ENCODE results near the gene DBNL.

The DBNL gene

DNA sequence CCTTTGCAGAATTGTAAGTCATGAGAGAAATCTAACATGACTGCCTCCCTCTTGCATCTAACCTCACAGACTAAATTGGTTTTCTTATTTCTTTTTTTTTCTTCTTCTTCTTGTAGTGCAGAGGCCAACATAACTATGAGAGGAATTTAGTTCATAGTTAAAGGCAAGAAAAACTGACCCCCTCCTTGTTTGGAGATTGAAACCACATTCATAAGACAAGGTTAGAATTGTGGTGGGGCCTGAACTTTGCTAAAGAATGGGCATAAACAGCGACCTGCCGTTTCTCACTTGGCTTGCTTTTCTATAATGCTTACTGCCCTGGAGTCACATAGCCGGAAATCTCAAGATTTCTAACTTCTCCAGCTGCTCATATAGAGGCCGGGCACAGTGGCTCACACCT is 40.2 kb downstream of the DBNL start:
- H3K4me3 Mint-ChIP-seq: no peak overlapping the region
- no peaks in the 10 kb centered on the region for H3K9me3 Mint-ChIP-seq

DNA sequence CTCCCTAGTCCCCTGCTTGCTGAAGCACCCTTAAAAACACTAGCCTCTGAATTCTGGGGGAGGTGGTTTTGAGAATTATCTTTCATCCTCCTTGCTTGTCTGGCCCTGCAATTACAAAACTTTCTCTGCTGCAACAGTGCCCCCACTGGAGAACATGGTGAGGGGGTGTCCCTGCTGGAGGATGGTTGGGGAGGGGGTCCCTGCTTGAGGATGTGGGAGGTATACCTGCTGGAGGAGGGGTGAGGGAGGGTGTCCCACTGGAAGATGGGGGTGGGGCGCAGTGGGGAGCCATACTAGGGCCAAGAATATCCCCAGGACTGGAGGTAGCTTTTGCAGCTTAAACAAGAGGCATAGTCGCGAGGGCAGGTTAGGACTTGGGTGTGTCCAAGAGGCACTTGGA is 41.0 kb downstream of the DBNL start:
- H3K4me3 Mint-ChIP-seq: no peak overlapping the region
- H3K27me3 Mint-ChIP-seq: no peaks in the 10 kb centered on the region
- H3K9me3 Mint-ChIP-seq: no peaks in the 10 kb centered on the region
- no peak overlapping the region for H3K27ac Mint-ChIP-seq
- peaks cover 9 to 14% of the 10 kb centered on the region in 2 donors for H3K36me3 Mint-ChIP-seq
- ATAC-seq (replicated peaks) (no peak), DNase-seq (no peak)
- H3K4me1 Mint-ChIP-seq: peaks cover 20 to 40% of the 10 kb centered on the region in 2 donors

More for the DNA sequence above, 40.2 kb downstream of the DBNL start:
- DNase-seq (no peak), ATAC-seq (replicated peaks) (no peak)
- Mint-ChIP-seq H3K27me3 (no peaks in the 10 kb centered on the region), H3K4me1 (peaks cover 23 to 49% of the 10 kb centered on the region in 2 donors), H3K36me3 (peaks cover 9 to 14% of the 10 kb centered on the region in 2 donors), H3K27ac (no peak overlapping the region)

DNA sequence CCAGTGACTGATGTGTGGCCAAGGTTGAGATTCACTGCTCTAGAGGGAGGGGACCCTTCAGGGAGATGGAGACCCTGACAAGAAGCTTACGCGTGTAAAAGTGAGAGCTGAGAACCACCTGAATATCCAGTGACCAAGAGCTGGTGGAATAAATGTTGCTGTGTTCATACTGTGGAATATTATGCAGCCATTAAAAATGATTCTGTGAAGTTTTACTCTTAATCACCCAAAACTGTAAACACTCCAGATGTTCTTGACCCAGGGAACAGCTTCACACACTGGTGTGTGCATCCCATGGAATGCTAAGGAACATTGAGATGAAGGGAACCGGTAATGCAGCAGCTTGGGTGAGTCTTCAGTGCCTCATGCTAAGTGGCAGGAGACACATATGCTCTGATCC is 42.1 kb downstream of the DBNL start:
- H3K4me3 Mint-ChIP-seq: no peak overlapping the region
- H3K4me1 Mint-ChIP-seq: peaks cover 12 to 29% of the 10 kb centered on the region in 2 donors
- no peak overlapping the region for H3K27ac Mint-ChIP-seq
- no peak for DNase-seq
- peaks cover 0 to 4% of the 10 kb centered on the region in 2 donors for H3K36me3 Mint-ChIP-seq
- no peaks in the 10 kb centered on the region for H3K27me3 Mint-ChIP-seq
- no peak for ATAC-seq (replicated peaks)
- H3K9me3 Mint-ChIP-seq: no peaks in the 10 kb centered on the region

DNA sequence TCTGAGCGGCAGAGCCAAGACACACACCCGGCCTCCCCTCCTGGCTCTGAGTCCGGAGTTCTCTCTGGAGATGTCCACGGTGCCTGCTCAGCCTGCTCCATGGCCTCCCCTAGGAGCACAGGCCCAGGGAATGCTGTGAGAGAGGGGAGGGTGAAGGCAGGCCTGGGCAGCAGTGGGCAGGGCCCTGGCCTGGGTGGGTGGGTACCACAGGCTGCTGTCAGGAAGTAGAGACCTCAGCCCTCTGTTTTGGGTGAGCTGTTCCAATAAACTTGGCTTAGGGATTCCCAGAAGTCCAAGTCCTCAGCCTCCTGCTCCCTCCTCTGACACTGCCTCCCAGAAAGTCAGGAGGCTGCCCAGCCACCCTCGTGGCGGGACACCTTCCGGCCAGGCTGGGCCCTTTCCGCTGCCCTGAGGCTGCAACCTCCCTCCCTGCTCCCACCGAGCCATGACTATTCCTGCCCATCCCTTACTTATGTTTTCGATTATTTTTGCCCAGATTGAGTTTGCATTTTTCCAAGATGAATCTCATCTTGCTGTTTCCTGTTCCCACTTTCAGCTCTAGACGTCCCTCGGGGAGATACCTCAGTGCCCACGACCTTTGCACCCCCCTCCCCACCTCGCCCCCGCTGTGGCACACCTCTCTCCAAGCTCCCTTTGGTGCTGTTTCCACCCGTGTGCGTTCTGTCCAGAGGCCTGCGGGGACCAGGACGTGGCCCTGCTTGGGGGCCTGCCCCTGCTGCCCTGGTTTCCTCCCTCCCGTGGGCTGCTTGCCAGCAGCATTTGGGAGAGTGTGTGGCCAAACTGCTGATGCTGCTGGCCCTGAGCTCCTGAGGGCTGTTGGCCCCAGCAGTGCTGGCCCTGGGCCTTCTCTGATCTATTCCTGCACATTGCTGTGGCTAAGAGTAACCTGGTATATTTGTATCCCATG is 43.7 kb downstream of the DBNL start:
- Mint-ChIP-seq H3K27me3 (no peaks in the 10 kb centered on the region), H3K36me3 (no peaks in the 10 kb centered on the region), H3K4me1 (peaks cover 16 to 22% of the 10 kb centered on the region in 2 donors), H3K9me3 (no peaks in the 10 kb centered on the region), H3K27ac (no peak overlapping the region), H3K4me3 (no peak overlapping the region)
- DNase-seq (no peak), ATAC-seq (replicated peaks) (no peak)

DNA sequence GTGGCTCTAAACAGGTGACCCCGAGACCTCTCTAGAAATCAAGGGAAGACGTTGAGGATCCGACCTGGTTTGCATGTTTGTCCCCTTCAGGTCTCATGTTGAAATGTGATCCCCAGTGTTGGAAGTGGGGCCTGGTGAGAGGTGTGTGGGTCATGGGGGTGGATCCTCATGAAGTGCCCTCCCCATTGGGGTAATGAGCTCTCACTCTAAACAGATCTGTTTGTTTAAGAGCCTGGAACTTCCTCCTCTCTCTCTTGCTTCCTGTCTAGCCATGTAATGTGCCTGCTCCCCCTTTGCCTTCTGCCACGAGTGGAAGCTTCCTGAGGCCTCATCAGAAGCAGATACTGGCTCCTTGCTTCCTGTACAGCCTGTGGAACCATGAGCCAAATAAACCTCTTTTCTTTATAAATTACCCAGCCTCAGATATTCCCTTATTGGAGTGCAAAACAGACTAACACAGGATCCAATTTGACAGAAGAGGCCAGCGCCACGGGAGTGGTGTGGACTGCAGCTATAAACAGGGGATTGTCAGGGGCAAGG is 48.7 kb downstream of the DBNL start:
- Mint-ChIP-seq H3K27me3 (no peaks in the 10 kb centered on the region), H3K4me1 (peaks cover 33 to 50% of the 10 kb centered on the region in 2 donors), H3K36me3 (no peaks in the 10 kb centered on the region), H3K4me3 (no peak overlapping the region), H3K27ac (no peak overlapping the region), H3K9me3 (no peaks in the 10 kb centered on the region)
- ATAC-seq (replicated peaks): no peak
- DNase-seq: no peak

DNA sequence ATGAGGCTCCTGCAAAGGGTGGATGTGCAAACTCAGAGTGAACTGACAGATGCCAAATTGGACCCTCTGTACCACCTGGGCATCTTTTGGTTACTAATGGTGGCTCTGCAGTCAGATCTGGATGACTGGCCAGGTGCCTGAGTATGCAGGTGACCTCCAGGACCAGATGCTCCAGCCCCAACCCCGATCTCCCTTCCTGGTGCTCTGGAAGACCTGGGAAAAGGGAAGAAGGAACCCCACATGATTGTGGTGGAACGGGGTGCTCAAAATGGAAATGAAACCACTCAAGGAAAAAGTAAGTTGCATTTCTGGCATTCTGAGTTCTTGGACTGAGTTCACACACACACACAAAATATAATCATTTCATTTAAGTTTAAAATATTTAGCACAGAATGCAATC is 49.9 kb downstream of the DBNL start:
- Mint-ChIP-seq H3K9me3 (no peaks in the 10 kb centered on the region), H3K27me3 (no peaks in the 10 kb centered on the region), H3K4me3 (no peak overlapping the region), H3K4me1 (peaks cover 28 to 44% of the 10 kb centered on the region in 2 donors), H3K36me3 (no peaks in the 10 kb centered on the region), H3K27ac (no peak overlapping the region)
- no peak for DNase-seq
- ATAC-seq (replicated peaks): no peak

DNA sequence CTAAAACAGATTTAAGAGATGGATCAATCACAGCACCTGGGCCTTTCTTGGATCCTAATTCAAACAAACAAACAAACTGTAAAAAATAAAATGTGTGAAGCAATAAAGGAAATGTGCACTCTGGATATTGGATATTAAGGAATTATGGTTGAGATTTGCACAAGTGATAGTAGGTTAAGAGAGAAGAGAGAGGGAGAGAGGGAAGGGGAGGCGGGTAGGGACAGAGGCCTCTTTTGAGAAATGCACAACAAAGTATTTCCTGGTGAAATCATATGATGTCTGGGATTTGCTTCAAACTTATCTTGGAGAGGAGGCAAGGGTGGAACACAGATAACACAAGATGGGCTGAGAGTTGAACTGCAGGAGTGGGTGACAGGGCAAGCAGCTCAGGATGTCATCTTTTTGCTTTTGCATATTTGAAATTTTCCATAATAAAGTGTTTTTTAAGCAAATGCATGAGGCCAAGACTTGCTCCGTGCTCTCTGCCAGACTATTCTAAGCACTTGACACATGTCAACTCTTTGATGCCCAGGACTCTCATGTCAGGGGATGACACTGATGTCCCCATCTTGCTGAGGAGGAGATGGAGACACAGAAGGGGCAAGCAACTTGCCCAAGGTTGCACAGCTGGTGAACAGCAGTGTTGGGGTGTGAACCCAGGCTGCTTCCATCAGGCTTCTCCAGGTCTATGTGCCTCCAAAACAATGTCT is 50.5 kb downstream of the DBNL start:
- Mint-ChIP-seq H3K4me1 (peaks cover 28 to 50% of the 10 kb centered on the region in 2 donors), H3K27ac (no peak overlapping the region)

DNA sequence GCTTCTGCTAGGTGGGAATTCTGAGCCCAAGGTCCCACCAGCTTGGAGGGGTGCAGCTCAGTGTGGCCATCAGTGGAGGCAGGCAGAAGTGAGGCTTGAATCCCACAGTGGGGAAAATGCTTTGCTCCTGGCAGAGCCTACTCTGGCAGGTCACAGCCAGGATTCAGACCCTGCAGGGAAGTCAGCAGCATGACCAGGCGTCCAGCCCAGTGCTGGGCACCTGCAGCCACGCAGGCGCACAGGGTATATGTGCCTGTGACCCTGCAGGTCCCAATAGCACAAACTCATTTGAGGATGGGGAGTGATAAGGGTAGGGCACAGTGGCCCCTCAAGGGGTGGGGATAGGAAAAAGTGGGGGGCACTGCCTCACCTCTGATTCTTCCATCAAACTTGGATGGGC is 51.3 kb downstream of the DBNL start:
- no peak overlapping the region for H3K4me3 Mint-ChIP-seq
- H3K4me1 Mint-ChIP-seq: peaks cover 36 to 57% of the 10 kb centered on the region in 2 donors
- no peaks in the 10 kb centered on the region for H3K36me3 Mint-ChIP-seq
- H3K9me3 Mint-ChIP-seq: no peaks in the 10 kb centered on the region
- ATAC-seq (replicated peaks): no peak
- no peaks in the 10 kb centered on the region for H3K27me3 Mint-ChIP-seq
- H3K27ac Mint-ChIP-seq: peak overlapping the region; percentile 22
- DNase-seq: no peak

More for the DNA sequence above, 50.5 kb downstream of the DBNL start:
- H3K36me3 Mint-ChIP-seq: no peaks in the 10 kb centered on the region
- no peaks in the 10 kb centered on the region for H3K9me3 Mint-ChIP-seq
- H3K4me3 Mint-ChIP-seq: no peak overlapping the region
- DNase-seq (no peak), ATAC-seq (replicated peaks) (no peak)
- no peaks in the 10 kb centered on the region for H3K27me3 Mint-ChIP-seq

DNA sequence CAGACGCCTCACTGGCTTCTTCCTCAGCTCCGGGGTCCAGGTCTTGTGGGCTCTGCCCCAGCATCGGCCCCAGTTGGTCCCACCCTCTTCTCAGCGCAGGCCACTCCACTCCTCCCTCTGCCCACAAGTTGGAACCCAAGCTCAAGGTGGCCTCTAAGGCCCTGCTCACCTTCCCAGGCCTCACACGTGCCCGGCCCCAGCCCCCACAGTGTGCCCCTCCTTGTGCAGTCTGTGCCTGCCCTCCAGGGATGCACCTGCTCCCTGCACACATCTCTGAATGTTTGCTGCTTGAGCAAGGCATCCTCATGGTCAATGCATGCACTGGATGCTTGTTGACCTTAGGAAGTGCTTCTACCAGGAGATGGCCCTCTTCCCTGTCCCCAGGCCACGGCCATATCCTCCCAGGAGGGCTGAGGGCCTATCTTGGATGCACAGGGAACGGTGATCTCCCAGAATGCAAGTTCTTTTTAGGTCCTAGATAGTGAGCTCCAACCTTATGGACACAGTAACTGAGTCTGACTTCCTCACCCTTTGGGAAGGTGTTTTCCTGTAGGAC is 51.9 kb downstream of the DBNL start:
- no peak for ATAC-seq (replicated peaks)
- H3K9me3 Mint-ChIP-seq: no peaks in the 10 kb centered on the region
- DNase-seq: no peak
- peak overlapping the region; percentile 7 to 14 for H3K4me3 Mint-ChIP-seq
- no peaks in the 10 kb centered on the region for H3K27me3 Mint-ChIP-seq
- peaks cover 41 to 63% of the 10 kb centered on the region in 2 donors for H3K4me1 Mint-ChIP-seq
- no peaks in the 10 kb centered on the region for H3K36me3 Mint-ChIP-seq
- H3K27ac Mint-ChIP-seq: peak overlapping the region; percentile 90

DNA sequence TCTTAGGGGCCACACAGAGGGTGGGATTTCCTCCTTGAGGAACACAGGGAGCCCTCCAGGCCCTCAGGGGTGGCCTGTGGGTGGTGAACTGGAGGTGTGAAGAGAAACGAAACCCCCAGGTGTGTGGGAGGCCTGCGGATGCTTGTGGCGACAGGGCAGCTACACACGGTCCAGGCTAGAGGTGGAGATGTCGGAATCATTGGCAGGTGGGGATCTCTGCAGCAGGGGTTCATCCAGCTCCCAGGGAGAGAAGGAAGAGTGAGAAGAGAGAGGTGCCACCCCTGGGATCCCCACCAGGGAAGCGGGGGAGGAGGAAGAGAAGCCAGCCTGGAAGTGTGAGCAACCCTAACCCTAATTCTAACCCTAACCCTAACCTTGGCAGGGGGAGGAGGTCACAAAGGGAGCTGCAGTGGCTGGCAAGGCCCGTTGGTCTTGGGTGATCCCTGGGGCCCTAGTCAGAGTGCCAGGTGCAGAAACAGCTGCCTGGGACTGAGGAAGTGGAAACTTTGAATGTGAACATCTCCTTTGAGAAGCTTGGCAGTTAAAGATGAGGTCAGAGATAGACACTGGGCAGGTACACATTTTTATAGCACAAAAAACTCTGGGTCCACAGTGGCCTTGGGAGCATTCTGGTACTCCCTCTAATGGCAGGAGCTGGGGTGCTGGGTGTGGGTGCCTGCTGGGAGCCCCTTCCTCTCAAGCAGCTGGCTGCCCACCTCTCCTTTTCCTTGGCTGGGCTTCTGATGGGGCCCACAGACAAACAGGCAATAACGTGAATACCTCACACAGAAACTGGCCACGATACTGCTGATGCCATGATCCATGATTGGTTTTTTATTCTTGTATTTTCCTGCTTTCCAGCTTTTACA is 52.8 kb downstream of the DBNL start:
- H3K4me1 Mint-ChIP-seq: peaks cover 43 to 71% of the 10 kb centered on the region in 2 donors
- peak overlapping the region; percentile 90 for H3K27ac Mint-ChIP-seq
- H3K9me3 Mint-ChIP-seq: no peaks in the 10 kb centered on the region
- peak; percentile 80 for DNase-seq
- ATAC-seq (replicated peaks): peak; percentile 93 to 94
- no peaks in the 10 kb centered on the region for H3K36me3 Mint-ChIP-seq
- peak overlapping the region; percentile 53 to 61 for H3K4me3 Mint-ChIP-seq
- no peaks in the 10 kb centered on the region for H3K27me3 Mint-ChIP-seq

DNA sequence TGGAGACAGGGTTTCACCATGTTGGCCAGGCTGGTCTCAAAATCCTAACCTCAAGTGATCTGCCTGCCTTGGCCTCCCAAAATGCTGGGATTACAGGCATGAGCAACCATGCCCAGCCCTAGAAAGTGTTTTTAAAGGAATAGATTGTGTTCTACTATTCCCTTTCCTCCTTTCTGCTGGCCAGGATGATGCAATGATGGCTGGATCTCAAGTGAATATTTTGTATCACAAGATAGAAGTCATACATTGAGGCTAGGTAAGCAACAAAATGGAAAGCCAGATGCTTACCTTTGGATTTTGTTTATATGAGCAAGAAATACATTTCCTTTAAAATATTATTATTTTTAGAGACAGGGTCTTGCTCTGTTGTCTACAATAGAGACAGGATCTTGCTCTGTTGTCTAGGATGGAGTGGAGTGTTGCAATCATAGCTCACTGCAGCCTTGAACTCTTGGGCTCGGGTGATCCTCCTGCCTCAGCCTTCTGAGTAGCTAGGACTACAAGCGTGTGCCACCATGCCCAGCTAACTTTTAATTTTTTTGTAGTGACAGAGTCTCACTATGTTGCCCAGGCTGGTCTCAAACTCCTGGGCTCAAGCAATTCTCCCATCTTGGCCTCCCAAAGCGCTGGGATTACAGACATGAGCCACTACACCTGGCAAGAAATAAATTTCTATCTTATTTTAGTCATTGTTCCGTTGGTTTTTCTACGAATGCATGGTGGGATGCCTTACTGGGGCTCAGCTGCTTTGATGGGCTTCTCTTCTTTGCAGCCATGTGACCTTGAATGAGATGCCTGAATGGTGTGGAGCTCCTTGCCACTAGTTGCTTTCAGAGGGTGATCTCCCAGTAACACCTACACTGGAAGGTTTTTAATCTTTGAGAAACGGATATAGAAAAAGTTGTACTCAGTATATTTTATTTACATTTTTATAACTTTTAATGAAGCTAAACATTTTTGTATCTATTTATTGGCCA is 53.9 kb downstream of the DBNL start:
- no peak for ATAC-seq (replicated peaks)
- DNase-seq: no peak
- H3K27me3 Mint-ChIP-seq: no peaks in the 10 kb centered on the region
- H3K9me3 Mint-ChIP-seq: no peaks in the 10 kb centered on the region
- H3K4me1 Mint-ChIP-seq: peaks cover 47 to 79% of the 10 kb centered on the region in 2 donors
- no peaks in the 10 kb centered on the region for H3K36me3 Mint-ChIP-seq
- peak overlapping the region in 1 of 2 donors; percentile 25 for H3K4me3 Mint-ChIP-seq
- H3K27ac Mint-ChIP-seq: peak overlapping the region; percentile 90

DNA sequence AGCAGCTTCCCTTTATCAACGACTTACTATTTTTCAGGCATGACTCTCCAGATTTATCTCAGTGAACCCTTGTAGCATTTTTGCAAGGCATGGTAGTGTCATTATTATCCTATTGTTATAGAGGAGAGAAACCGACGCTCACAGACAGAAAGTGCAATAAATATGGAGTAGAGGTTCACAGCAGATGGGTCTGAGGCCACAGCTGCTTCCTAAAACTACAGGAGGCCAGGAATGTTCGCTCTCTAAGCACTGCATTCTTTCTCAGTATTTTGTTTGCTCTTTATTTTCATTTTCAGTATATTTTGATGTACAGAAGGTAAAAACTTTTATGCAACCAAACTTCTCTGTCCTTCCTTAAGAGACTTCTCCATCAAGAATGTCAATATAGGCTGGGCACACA is 55.2 kb downstream of the DBNL start:
- ATAC-seq (replicated peaks) (no peak), DNase-seq (no peak)
- Mint-ChIP-seq H3K36me3 (no peaks in the 10 kb centered on the region), H3K4me3 (no peak overlapping the region), H3K4me1 (peaks cover 49 to 74% of the 10 kb centered on the region in 2 donors), H3K27ac (no peak overlapping the region), H3K27me3 (no peaks in the 10 kb centered on the region), H3K9me3 (no peaks in the 10 kb centered on the region)
